Measurements from ENCODE around the gene PDPN.

PDPN gene

GRCh38 chr1:13543451-13544220 is 40.0 kb upstream of the PDPN start:
- TF ChIP-seq ZNF148 (tag by site-specific recombination; IDR thresholded peaks at IDR 0.05; ENCODE audit: borderline replicate concordance): no peak
- peak; percentile 77 for TF ChIP-seq ZNF335 (tag by site-specific recombination; conservative IDR thresholded peaks at IDR 0.05)
- TF ChIP-seq CTCF (tag by site-specific recombination; IDR thresholded peaks at IDR 0.05): peak; percentile 76
- TF ChIP-seq KLF8 (tag by site-specific recombination; IDR thresholded peaks at IDR 0.05): no peak
- TF ChIP-seq ZBTB21 (tag by site-specific recombination; IDR thresholded peaks at IDR 0.05): no peak
- no peak for TF ChIP-seq ZNF132 (tag by site-specific recombination; IDR thresholded peaks at IDR 0.05; ENCODE audit: borderline replicate concordance)
- TF ChIP-seq ZIC2 (tag by site-specific recombination; IDR thresholded peaks at IDR 0.05): peak; percentile 23; the same call in 1 of the 2 replicates
- no peak for TF ChIP-seq ZNF280C (tag by site-specific recombination; IDR thresholded peaks at IDR 0.05)
- TF ChIP-seq ZNF423 (tag by site-specific recombination; IDR thresholded peaks at IDR 0.05): no peak
- no peak for TF ChIP-seq ZNF555 (tag by site-specific recombination; conservative IDR thresholded peaks at IDR 0.05)
- TF ChIP-seq ZNF670 (tag by site-specific recombination; IDR thresholded peaks at IDR 0.05; ENCODE audit: low read depth): no peak
- no peak for TF ChIP-seq ZNF654 (tag by site-specific recombination; IDR thresholded peaks at IDR 0.05; ENCODE audit: low read depth)
- TF ChIP-seq TCF7L2 (IDR thresholded peaks at IDR 0.05; ENCODE audit: borderline replicate concordance, low read depth, low read length): no peak
- TF ChIP-seq ZNF639 (tag by site-specific recombination; IDR thresholded peaks at IDR 0.05): no peak
- no peak for TF ChIP-seq ZNF274 (IDR thresholded peaks at IDR 0.05; ENCODE audit: low read length)
- TF ChIP-seq ZNF274 (tag by site-specific recombination; IDR thresholded peaks at IDR 0.05; ENCODE audit: borderline replicate concordance): no peak
- no peak for TF ChIP-seq PRDM6 (tag by site-specific recombination; IDR thresholded peaks at IDR 0.05)
- TF ChIP-seq ZNF426 (tag by site-specific recombination; IDR thresholded peaks at IDR 0.05): no peak
- no peak for TF ChIP-seq ZNF2 (tag by site-specific recombination; IDR thresholded peaks at IDR 0.05)
- TF ChIP-seq ZNF768 (tag by site-specific recombination; IDR thresholded peaks at IDR 0.05): no peak
- TF ChIP-seq ZBTB49 (tag by site-specific recombination; IDR thresholded peaks at IDR 0.05; ENCODE audit: low read depth): peak; percentile 99
- no peak for TF ChIP-seq ZNF138 (tag by site-specific recombination; IDR thresholded peaks at IDR 0.05; ENCODE audit: borderline replicate concordance)
- Histone ChIP-seq H3K36me3 (ENCODE audit: control insufficient read depth in 2 of 2, insufficient read depth in 1 of 2, low read length in 2 of 2) (no peaks in the 10 kb centered on the region), H3K4me1 (ENCODE audit: control insufficient read depth, insufficient read depth, low read length) (no peaks in the 10 kb centered on the region), H3K27ac (ENCODE audit: extremely low read depth, low read depth, low read length) (no peak overlapping the region), H3K4me3 (ENCODE audit: low read depth, low read length) (no peak overlapping the region), H3K9me3 (ENCODE audit: control insufficient read depth, insufficient read depth, low read depth, low read length) (no peaks in the 10 kb centered on the region)
- CTCF ChIA-PET: interaction anchor here (0.7 to 1.2 kb wide), 5 partner anchors 14 to 43 kb away, joined by 3 to 5 read pairs (median 3); partner anchors contain the start of gene LRRC38
- POLR2A ChIA-PET: interaction anchor here (0.6 kb wide), 1 partner anchor 19 kb away, joined by 3 read pairs; no protein-coding TSS in a partner anchor

Data from HEK293 (cell line).